GM23338 (cell line): ENCODE measurements around the gene FBXL4.

Experiments
- CREB1 ChIP-seq: fragments of 250-450 bp; sonication (Bioruptor Pico); IDR thresholded peaks from 2 replicates; pipeline ENCODE4 v1.5.0; 2020; ENCODE audit warnings: low read depth, mild to moderate bottlenecking, moderate library complexity
- CTCF ChIP-seq, 2 experiments: fragments of 200-600 bp in 1 of 2; sonication (generic) in 1 of 2; conservative IDR thresholded peaks; 2 replicates each; pipeline versions ENCODE4 v1.5.1 to v1.6.1; 2016 to 2017; ENCODE audit warnings: antibody characterized with exemption in 2 of 2, low read depth in 2 of 2, mild to moderate bottlenecking in 2 of 2, moderate library complexity in 1 of 2
- EZH2 ChIP-seq: fragments of 200-600 bp; sonication (generic); IDR thresholded peaks from one replicate; pipeline ENCODE4 v1.8.0; 2017; ENCODE audit warnings: antibody characterized with exemption, mild to moderate bottlenecking, low read depth; ENCODE audit not compliant: unreplicated experiment
- EZH2phosphoT487 ChIP-seq: fragments of 200-600 bp; sonication (generic); IDR thresholded peaks from one replicate; pipeline ENCODE4 v1.8.1; 2018; ENCODE audit warnings: antibody characterized with exemption; ENCODE audit not compliant: unreplicated experiment
- JUNB ChIP-seq: IDR thresholded peaks from one replicate; pipeline ENCODE4 v1.6.1; 2016; ENCODE audit warnings: antibody characterized with exemption; ENCODE audit not compliant: unreplicated experiment
- NANOG ChIP-seq: IDR thresholded peaks from 2 replicates; pipeline ENCODE4 v1.6.1; 2016; ENCODE audit warnings: antibody characterized with exemption, borderline replicate concordance
- POLR2AphosphoS5 ChIP-seq: IDR thresholded peaks from 2 replicates; pipeline ENCODE4 v1.6.1; 2016; ENCODE audit warnings: antibody characterized with exemption, low read depth
- REST ChIP-seq: IDR thresholded peaks from one replicate; pipeline ENCODE4 v1.6.1; 2018; ENCODE audit warnings: antibody characterized with exemption; ENCODE audit not compliant: unreplicated experiment
- STAT1 ChIP-seq: IDR thresholded peaks from one replicate; pipeline ENCODE4 v1.6.1; 2016; ENCODE audit warnings: antibody characterized with exemption; ENCODE audit not compliant: unreplicated experiment
- ZNF114 ChIP-seq: fragments of 250-450 bp; sonication (Bioruptor Pico); IDR thresholded peaks from 2 replicates; pipeline ENCODE4 v1.5.0; 2020; ENCODE audit warnings: mild to moderate bottlenecking, moderate library complexity
- TF ChIP-seq, protein P1 (sequence below): IDR thresholded peaks from 2 replicates; pipeline ENCODE4 v1.6.1; 2016; ENCODE audit warnings: antibody characterized with exemption
- TF ChIP-seq, protein P2 (sequence below): fragments of 250-450 bp; sonication (Bioruptor Pico); IDR thresholded peaks from 2 replicates; pipeline ENCODE4 v1.5.0; 2020; ENCODE audit warnings: mild to moderate bottlenecking, moderate library complexity

DNA sequence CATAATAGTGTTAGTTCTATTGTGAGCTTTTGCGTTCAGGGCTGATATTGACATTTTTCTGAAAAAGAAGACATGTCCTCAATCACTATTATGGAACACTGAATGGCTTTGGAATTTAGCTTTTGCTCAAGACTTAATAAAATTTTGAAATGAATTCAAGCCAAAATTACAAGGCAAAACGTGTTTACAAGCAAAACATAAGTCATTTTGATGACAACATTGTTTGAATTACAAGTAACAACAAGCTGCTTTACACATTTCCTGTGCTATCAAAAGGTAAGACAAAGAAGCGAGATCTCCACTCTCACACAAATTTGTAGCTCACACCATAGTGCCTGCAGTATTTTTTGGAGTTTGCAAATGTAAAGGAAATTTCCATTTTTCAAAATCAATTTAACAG, 75.9 kb downstream of the FBXL4 start:
- no peak for TF ChIP-seq CTCF (conservative IDR thresholded peaks at IDR 0.05; ENCODE audit: low read depth in 2 of 2)
- no peak for TF ChIP-seq POLR2AphosphoS5
- TF ChIP-seq JUNB, result no peak
- TF ChIP-seq EZH2phosphoT487, result no peak
- no peak for TF ChIP-seq EZH2
- TF ChIP-seq CREB1, result no peak
- TF ChIP-seq REST, result no peak
- TF ChIP-seq, protein P1, sequence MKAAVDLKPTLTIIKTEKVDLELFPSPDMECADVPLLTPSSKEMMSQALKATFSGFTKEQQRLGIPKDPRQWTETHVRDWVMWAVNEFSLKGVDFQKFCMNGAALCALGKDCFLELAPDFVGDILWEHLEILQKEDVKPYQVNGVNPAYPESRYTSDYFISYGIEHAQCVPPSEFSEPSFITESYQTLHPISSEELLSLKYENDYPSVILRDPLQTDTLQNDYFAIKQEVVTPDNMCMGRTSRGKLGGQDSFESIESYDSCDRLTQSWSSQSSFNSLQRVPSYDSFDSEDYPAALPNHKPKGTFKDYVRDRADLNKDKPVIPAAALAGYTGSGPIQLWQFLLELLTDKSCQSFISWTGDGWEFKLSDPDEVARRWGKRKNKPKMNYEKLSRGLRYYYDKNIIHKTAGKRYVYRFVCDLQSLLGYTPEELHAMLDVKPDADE, result no peak
- TF ChIP-seq, protein P2, sequence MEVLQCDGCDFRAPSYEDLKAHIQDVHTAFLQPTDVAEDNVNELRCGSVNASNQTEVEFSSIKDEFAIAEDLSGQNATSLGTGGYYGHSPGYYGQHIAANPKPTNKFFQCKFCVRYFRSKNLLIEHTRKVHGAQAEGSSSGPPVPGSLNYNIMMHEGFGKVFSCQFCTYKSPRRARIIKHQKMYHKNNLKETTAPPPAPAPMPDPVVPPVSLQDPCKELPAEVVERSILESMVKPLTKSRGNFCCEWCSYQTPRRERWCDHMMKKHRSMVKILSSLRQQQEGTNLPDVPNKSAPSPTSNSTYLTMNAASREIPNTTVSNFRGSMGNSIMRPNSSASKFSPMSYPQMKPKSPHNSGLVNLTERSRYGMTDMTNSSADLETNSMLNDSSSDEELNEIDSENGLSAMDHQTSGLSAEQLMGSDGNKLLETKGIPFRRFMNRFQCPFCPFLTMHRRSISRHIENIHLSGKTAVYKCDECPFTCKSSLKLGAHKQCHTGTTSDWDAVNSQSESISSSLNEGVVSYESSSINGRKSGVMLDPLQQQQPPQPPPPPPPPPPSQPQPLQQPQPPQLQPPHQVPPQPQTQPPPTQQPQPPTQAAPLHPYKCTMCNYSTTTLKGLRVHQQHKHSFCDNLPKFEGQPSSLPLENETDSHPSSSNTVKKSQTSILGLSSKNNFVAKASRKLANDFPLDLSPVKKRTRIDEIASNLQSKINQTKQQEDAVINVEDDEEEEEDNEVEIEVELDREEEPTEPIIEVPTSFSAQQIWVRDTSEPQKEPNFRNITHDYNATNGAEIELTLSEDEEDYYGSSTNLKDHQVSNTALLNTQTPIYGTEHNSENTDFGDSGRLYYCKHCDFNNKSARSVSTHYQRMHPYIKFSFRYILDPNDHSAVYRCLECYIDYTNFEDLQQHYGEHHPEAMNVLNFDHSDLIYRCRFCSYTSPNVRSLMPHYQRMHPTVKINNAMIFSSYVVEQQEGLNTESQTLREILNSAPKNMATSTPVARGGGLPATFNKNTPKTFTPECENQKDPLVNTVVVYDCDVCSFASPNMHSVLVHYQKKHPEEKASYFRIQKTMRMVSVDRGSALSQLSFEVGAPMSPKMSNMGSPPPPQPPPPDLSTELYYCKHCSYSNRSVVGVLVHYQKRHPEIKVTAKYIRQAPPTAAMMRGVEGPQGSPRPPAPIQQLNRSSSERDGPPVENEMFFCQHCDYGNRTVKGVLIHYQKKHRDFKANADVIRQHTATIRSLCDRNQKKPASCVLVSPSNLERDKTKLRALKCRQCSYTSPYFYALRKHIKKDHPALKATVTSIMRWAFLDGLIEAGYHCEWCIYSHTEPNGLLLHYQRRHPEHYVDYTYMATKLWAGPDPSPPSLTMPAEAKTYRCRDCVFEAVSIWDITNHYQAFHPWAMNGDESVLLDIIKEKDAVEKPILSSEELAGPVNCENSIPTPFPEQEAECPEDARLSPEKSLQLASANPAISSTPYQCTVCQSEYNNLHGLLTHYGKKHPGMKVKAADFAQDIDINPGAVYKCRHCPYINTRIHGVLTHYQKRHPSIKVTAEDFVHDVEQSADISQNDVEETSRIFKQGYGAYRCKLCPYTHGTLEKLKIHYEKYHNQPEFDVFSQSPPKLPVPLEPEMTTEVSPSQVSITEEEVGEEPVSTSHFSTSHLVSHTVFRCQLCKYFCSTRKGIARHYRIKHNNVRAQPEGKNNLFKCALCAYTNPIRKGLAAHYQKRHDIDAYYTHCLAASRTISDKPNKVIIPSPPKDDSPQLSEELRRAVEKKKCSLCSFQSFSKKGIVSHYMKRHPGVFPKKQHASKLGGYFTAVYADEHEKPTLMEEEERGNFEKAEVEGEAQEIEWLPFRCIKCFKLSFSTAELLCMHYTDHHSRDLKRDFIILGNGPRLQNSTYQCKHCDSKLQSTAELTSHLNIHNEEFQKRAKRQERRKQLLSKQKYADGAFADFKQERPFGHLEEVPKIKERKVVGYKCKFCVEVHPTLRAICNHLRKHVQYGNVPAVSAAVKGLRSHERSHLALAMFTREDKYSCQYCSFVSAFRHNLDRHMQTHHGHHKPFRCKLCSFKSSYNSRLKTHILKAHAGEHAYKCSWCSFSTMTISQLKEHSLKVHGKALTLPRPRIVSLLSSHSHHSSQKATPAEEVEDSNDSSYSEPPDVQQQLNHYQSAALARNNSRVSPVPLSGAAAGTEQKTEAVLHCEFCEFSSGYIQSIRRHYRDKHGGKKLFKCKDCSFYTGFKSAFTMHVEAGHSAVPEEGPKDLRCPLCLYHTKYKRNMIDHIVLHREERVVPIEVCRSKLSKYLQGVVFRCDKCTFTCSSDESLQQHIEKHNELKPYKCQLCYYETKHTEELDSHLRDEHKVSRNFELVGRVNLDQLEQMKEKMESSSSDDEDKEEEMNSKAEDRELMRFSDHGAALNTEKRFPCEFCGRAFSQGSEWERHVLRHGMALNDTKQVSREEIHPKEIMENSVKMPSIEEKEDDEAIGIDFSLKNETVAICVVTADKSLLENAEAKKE, result no peak
- TF ChIP-seq NANOG, result no peak
- no peak for TF ChIP-seq ZNF114 (CRISPR knock-in tag)
- no peak for TF ChIP-seq STAT1
